NB4 (cell line): ENCODE measurements around the gene MIB1.

Experiments
- DNase-seq: peaks from one replicate; pipeline ENCODE4 v3.0.0; 2010; ENCODE audit warnings: low read depth
- H3K4me3 ChIP-seq: one replicate; pipeline ENCODE4 v1.5.1; 2011; ENCODE audit warnings: mild to moderate bottlenecking, low read depth, low read length, moderate library complexity
- CTCF ChIP-seq: IDR thresholded peaks from one replicate; pipeline ENCODE4 v1.5.1; 2012; ENCODE audit warnings: low read depth, low read length
- MAX ChIP-seq: IDR thresholded peaks from 2 replicates; pipeline ENCODE4 v1.6.1; 2011; ENCODE audit warnings: low read depth, low read length
- MYC ChIP-seq: IDR thresholded peaks from 2 replicates; pipeline ENCODE4 v1.6.1; 2011; ENCODE audit warnings: low read depth, low read length
- POLR2A ChIP-seq: IDR thresholded peaks from 2 replicates; pipeline ENCODE4 v1.6.1; 2011; ENCODE audit warnings: mild to moderate bottlenecking; ENCODE audit not compliant: insufficient read length; ENCODE audit errors: extremely low read depth

The MIB1 gene

GRCh38 chr18:21741312-21741561 lies 645 bp downstream of the MIB1 start:
- TF ChIP-seq MAX (no peak), MYC (no peak), POLR2A (no peak), CTCF (no peak)
- no peak for DNase-seq
- peak overlapping the region; percentile 74 for H3K4me3 ChIP-seq

GRCh38 chr18:21741562-21742314 lies 1.1 kb downstream of the MIB1 start:
- H3K4me3 ChIP-seq = peak overlapping the region; percentile 74
- TF ChIP-seq MAX = no peak
- TF ChIP-seq CTCF = no peak
- TF ChIP-seq MYC = no peak
- TF ChIP-seq POLR2A = no peak
- peak; percentile 56 for DNase-seq

- DNase-seq = peak; percentile 11
- no peak for TF ChIP-seq MYC
- TF ChIP-seq CTCF = no peak
- no peak for TF ChIP-seq MAX
- no peak for TF ChIP-seq POLR2A
- peak overlapping the region; percentile 74 for H3K4me3 ChIP-seq
Observed at GRCh38 chr18:21742315-21742687, 1.7 kb downstream of the MIB1 start.

GRCh38 chr18:21743166-21743832 lies 2.7 kb downstream of the MIB1 start:
- H3K4me3 ChIP-seq = peak overlapping the region; percentile 74
- TF ChIP-seq CTCF (no peak), MAX (no peak), POLR2A (no peak), MYC (no peak)
- DNase-seq = no peak

- no peak for TF ChIP-seq POLR2A
- TF ChIP-seq CTCF = no peak
- no peak for TF ChIP-seq MAX
- TF ChIP-seq MYC = no peak
- DNase-seq = peak; percentile 32
- H3K4me3 ChIP-seq = no peak overlapping the region
Observed at GRCh38 chr18:21745231-21745630, 4.6 kb downstream of the MIB1 start.
